GM06990 (cell line): ENCODE data around the gene ASB11.
A peak's percentile ranks its signal among the peaks of the same experiment; 100 is the strongest.

Source experiments
- DNase-seq: peaks from one replicate; pipeline ENCODE4 v3.0.0-alpha.2; 2011; ENCODE audit not compliant: insufficient read length; ENCODE audit errors: extremely low read depth
- H3K27me3 ChIP-seq: replicated peaks from 2 replicates; pipeline ENCODE4 v1.6.0; 2011; ENCODE audit warnings: low read length; ENCODE audit not compliant: control insufficient read depth, insufficient read depth
- H3K36me3 ChIP-seq: 2 replicates; pipeline ENCODE4 v1.5.1; 2011; ENCODE audit warnings: low read length; ENCODE audit not compliant: control insufficient read depth, insufficient read depth
- H3K4me3 ChIP-seq: replicated peaks from 2 replicates; pipeline ENCODE4 v1.5.1; 2011; ENCODE audit warnings: low read depth, mild to moderate bottlenecking, control low read depth, low read length
- TF ChIP-seq, protein P1 (sequence below): IDR thresholded peaks from 2 replicates; pipeline ENCODE4 v1.5.1; 2011; ENCODE audit warnings: low read length, control low read depth, mild to moderate bottlenecking, inconsistent platforms; ENCODE audit not compliant: insufficient read depth, poor library complexity, severe bottlenecking

Gene ASB11

DNA sequence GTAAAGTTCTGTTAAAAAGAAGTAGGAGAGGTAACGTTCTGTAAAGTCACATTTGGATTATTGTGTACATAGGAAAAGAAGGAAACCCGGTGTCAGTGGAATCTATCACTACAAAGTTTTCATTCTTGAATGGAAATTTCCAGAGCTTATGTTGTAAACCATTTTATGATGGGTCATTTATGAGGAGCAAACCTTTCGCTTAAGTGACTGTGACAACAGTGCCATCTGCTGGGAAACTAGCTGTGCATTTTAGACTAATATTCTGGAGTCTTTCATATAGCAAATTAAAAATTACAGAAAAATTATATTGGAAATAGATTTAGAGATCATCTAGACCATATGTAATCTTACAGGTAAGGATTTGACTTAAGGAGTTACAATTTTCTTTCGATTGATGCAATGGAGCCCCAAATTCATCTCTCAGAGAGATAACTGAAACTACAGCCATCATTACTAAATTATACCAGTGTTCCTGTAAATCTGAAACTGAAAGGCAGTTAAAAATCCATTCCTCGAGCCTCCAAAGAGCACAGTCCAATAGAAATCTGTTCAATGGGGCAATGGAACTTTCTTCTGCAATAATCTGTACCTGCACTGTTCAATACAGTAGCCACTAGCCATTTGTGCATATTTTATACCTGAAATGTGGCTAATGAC is 72.4 kb downstream of the ASB11 start:
- H3K36me3 ChIP-seq: no peaks in the 10 kb centered on the region
- peak; percentile 5 for DNase-seq
- no peaks in the 10 kb centered on the region; the same call in 1 of the 2 replicates for H3K27me3 ChIP-seq
- no peak overlapping the region for H3K4me3 ChIP-seq
- TF ChIP-seq, protein P1, sequence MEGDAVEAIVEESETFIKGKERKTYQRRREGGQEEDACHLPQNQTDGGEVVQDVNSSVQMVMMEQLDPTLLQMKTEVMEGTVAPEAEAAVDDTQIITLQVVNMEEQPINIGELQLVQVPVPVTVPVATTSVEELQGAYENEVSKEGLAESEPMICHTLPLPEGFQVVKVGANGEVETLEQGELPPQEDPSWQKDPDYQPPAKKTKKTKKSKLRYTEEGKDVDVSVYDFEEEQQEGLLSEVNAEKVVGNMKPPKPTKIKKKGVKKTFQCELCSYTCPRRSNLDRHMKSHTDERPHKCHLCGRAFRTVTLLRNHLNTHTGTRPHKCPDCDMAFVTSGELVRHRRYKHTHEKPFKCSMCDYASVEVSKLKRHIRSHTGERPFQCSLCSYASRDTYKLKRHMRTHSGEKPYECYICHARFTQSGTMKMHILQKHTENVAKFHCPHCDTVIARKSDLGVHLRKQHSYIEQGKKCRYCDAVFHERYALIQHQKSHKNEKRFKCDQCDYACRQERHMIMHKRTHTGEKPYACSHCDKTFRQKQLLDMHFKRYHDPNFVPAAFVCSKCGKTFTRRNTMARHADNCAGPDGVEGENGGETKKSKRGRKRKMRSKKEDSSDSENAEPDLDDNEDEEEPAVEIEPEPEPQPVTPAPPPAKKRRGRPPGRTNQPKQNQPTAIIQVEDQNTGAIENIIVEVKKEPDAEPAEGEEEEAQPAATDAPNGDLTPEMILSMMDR: peak; percentile 59

DNA sequence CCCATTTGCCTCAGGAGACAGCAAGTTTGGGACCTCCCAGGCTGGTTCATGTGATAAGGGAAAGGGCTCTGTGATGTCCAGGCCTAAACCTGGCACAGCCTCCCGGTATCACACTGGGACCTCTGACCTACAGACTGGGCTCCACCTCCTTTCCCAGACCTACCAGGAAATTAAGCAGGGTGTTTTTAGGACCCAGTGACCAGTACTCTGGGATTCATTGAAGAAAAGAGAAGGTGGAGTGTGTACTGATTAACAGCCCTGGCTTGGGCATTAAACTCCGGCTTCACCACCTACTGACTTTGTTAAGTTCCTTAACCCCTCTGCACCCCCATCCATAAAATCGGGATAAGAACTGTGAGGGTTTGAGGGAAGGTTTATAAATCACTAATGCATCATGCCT is 74.1 kb downstream of the ASB11 start:
- Histone ChIP-seq H3K36me3 (no peaks in the 10 kb centered on the region), H3K4me3 (no peak overlapping the region), H3K27me3 (no peaks in the 10 kb centered on the region; the same call in 1 of the 2 replicates)
- TF ChIP-seq, protein P1: no peak
- no peak for DNase-seq

DNA sequence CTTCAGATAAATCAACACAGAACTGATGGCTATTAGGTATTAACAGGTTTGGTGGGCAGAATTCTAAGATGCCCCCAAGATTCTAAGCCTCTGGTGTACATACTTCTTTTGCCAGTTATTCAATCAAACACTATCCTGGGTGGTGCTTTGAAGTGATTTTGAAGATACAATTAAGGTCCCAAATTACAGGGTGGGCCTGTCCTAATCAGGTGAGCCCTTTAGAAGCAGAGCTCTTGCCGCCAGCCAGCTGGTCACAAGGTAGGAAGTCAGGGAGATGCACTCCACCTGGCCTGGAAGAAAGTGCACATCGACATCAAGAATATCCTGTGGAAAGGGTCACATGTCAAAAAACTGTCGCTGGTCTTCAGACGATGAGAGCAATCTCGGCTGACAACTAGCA is 75.0 kb downstream of the ASB11 start:
- TF ChIP-seq, protein P1: no peak
- no peaks in the 10 kb centered on the region; the same call in 1 of the 2 replicates for H3K27me3 ChIP-seq
- H3K4me3 ChIP-seq: no peak overlapping the region
- no peak for DNase-seq
- no peaks in the 10 kb centered on the region for H3K36me3 ChIP-seq

DNA sequence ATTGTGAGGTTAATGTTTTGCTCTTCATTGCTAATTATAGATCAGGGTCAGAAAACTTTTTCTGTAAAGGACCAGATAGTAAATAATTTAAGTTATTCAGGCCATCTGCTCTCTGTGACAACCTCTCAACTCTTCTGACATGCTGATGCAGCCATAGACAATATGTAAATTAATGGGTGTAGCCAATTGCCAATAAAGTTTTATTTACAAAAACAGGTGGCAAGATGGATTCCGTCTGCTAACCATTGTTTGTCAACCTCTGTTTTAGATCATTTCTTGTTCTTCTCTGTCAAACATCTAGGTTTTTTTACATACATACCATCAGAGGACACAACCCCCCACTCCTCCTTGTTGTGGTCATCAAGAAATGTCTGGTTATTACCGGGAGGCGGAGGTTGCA is 79.3 kb downstream of the ASB11 start:
- TF ChIP-seq, protein P1: no peak
- Histone ChIP-seq H3K4me3 (no peak overlapping the region), H3K36me3 (no peaks in the 10 kb centered on the region), H3K27me3 (no peaks in the 10 kb centered on the region)
- no peak for DNase-seq

DNA sequence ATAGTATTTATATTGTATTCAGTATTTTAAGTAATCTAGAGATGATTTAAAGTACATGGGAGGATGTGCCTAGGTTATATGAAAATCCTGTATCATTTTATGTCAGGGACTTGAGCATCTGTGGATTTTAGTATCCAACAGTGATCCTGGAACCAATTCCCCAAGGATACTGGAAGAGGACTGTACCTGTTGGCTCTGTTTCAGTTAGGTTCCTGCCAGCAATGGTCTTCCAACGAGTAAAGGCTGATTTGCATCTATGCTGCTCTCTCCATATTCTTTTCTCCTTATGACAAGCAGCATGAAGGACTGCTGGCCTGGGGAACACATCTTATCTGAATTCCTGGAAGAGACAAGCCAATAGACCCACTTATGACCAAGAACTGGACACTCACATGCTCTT is 80.4 kb downstream of the ASB11 start:
- H3K4me3 ChIP-seq: no peak overlapping the region
- no peaks in the 10 kb centered on the region for H3K27me3 ChIP-seq
- H3K36me3 ChIP-seq: no peaks in the 10 kb centered on the region
- TF ChIP-seq, protein P1: no peak
- DNase-seq: no peak
